Activated T-helper 1 cell treated with anti-CD3 and anti-CD28 coated beads, Interleukin-2, amount 50 U/mL, for 16 hours (primary cell): ENCODE measurements around the gene LYRM1.
"Not testable (repeated sequence)": the region's sequence is repeated elsewhere in the genome, so short reads cannot be mapped to it uniquely, and the experiment has no call there.

Experiments
- DNase-seq, 2 donors: peaks; one replicate each; pipeline ENCODE4 v3.0.0-alpha.2; 2020; ENCODE audit warnings: low read depth in 1 of 2, low spot score in 1 of 2

The LYRM1 gene

GRCh38 chr16:20900299-20901067 lies at the start of gene LYRM1, which contains the start of gene DCUN1D3:
Gene LYRM1, plus strand, starts transcription at chr16:20900771. Its CDS starts 14,785 bp downstream, at chr16:20915556.
Gene DCUN1D3, minus strand, starts transcription at chr16:20900358. Its CDS starts 37,820 bp downstream, at chr16:20862538.
- peak; percentile 62 to 78 for DNase-seq

GRCh38 chr16:20850981-20851380 lies 49.6 kb upstream of the LYRM1 start:
- DNase-seq = no peak

GRCh38 chr16:20851601-20852000 lies 49.0 kb upstream of the LYRM1 start:
- no peak for DNase-seq

- DNase-seq = no peak
These were observed 47.4 kb upstream of the LYRM1 start for GRCh38 chr16:20853143-20853542.

GRCh38 chr16:20853981-20854620 lies 46.5 kb upstream of the LYRM1 start:
- DNase-seq = no peak

- DNase-seq = no peak
These were observed 45.6 kb upstream of the LYRM1 start for GRCh38 chr16:20854963-20855362.

- no peak for DNase-seq
These were observed 43.3 kb upstream of the LYRM1 start for GRCh38 chr16:20857281-20857680.

- DNase-seq = no peak
These were observed 41.3 kb upstream of the LYRM1 start for GRCh38 chr16:20859229-20859628.

GRCh38 chr16:20859699-20860098 lies 40.9 kb upstream of the LYRM1 start:
- no peak for DNase-seq

GRCh38 chr16:20860361-20860760 lies 40.2 kb upstream of the LYRM1 start:
- no peak for DNase-seq

- not testable (repeated sequence) for DNase-seq
These were observed 39.6 kb upstream of the LYRM1 start for GRCh38 chr16:20860995-20861394.

- DNase-seq = no peak
These were observed 38.2 kb upstream of the LYRM1 start for GRCh38 chr16:20862162-20862960.

GRCh38 chr16:20864376-20864775 lies 36.2 kb upstream of the LYRM1 start:
- not testable (repeated sequence) for DNase-seq

- no peak for DNase-seq
These were observed 35.0 kb upstream of the LYRM1 start for GRCh38 chr16:20865420-20866131.

GRCh38 chr16:20866145-20866772 lies 34.3 kb upstream of the LYRM1 start:
- no peak for DNase-seq

GRCh38 chr16:20866801-20867200 lies 33.8 kb upstream of the LYRM1 start:
- DNase-seq = no peak

- DNase-seq = no peak
These were observed 33.0 kb upstream of the LYRM1 start for GRCh38 chr16:20867585-20867984.

- no peak for DNase-seq
These were observed 31.7 kb upstream of the LYRM1 start for GRCh38 chr16:20868890-20869289.

GRCh38 chr16:20870122-20870820 lies 30.3 kb upstream of the LYRM1 start:
- no peak for DNase-seq

- DNase-seq = no peak
These were observed 29.3 kb upstream of the LYRM1 start for GRCh38 chr16:20871258-20871657.
